Kidney (tissue), 14 donors: ENCODE measurements around the gene STK33. TPM values are rescaled to one million over a fixed set of nuclear protein-coding genes. Genes with fewer than 3 reads are reported as not detected.

Experiments
- DNase-seq, 5 donors: peaks; one replicate each; pipeline ENCODE4 v3.0.0-alpha.2; 2013 to 2020
- FAIRE-seq: peaks from 2 replicates; lab custom pipeline; 2012; peaks lifted over from hg19 to GRCh38; lab: Jason Lieb, UNC
- H3K27ac ChIP-seq, 2 donors: one replicate each; pipeline ENCODE4 v1.7.0; 2013; ENCODE audit warnings: low read depth in 2 of 2, low read length in 2 of 2, inconsistent platforms in 1 of 2
- H3K27me3 ChIP-seq: one replicate; pipeline ENCODE4 v1.7.1; 2013; ENCODE audit warnings: low read length, inconsistent platforms; ENCODE audit not compliant: control insufficient read depth, insufficient read depth
- H3K36me3 ChIP-seq, 3 donors: one replicate each; pipeline versions ENCODE4 v1.7.0 to v1.7.1; 2013; ENCODE audit warnings: low read length in 3 of 3, control low read depth in 1 of 3, inconsistent platforms in 1 of 3; ENCODE audit not compliant: insufficient read depth in 3 of 3, control insufficient read depth in 2 of 3
- H3K4me1 ChIP-seq, 3 donors: one replicate each; pipeline versions ENCODE4 v1.7.0 to v1.7.1; 2013; ENCODE audit warnings: low read length in 3 of 3, inconsistent platforms in 1 of 3, low read depth in 1 of 3; ENCODE audit not compliant: control insufficient read depth in 2 of 3, insufficient read depth in 2 of 3
- H3K4me3 ChIP-seq, 3 donors: one replicate each; pipeline versions ENCODE4 v1.7.0 to v1.8.1; 2013; ENCODE audit warnings: low read length in 3 of 3, control low read depth in 1 of 3, inconsistent platforms in 1 of 3
- H3K9ac ChIP-seq, 3 donors: one replicate each; pipeline versions ENCODE4 v1.7.0 to v1.7.1; 2013; ENCODE audit warnings: low read length in 3 of 3, control low read depth in 1 of 3, inconsistent platforms in 1 of 3
- H3K9me3 ChIP-seq, 3 donors: one replicate each; pipeline versions ENCODE4 v1.7.0 to v1.7.1; 2013; ENCODE audit warnings: low read length in 3 of 3, control low read depth in 1 of 3, inconsistent platforms in 1 of 3; ENCODE audit not compliant: control insufficient read depth in 2 of 3, insufficient read depth in 1 of 3
- CTCF ChIP-seq: IDR thresholded peaks from 3 replicates; pipeline ENCODE4 v1.5.1; 2012; ENCODE audit warnings: mild to moderate bottlenecking, moderate library complexity, borderline replicate concordance; ENCODE audit not compliant: insufficient read depth; ENCODE audit errors: extremely low read depth
- intact Hi-C: fragments of 100-400 bp; cut with DNase I; formaldehyde crosslinking; loops from one replicate; pipeline ENCODE4 v1.11.1; 2022
- polyA plus RNA-seq: library from polyadenylated mRNA; stranded (reverse); fragments of 350-450 nt; fragmentation: Illumina TruSeq; extraction: RNeasy Lipid Tissue Mini Kit (QIAGEN cat#74804); gene quantifications from one replicate; pipeline ENCODE4 v1.2.3, GENCODE V29; 2014; ENCODE audit warnings: low read depth, low replicate concordance; ENCODE audit not compliant: insufficient read depth
- total RNA-seq: library from RNA; stranded (reverse); fragmentation: NEBNext Ultra II Directional; extraction: Animal tissue kit (Norgen Biotek cat#: 25700); gene quantifications from one replicate; pipeline ENCODE4 v1.2.1, GENCODE V29; 2021
- donor health status: control.
- donor health status: control.
- donor health status: control.
- donor health status: control.
- donor health status: control.
- donor health status: DM: yes; HTN: yes; CAD: no.
- donor health status: Normal renal cell carcinoma (clear cell type).

The STK33 gene
- total and polyA plus RNA-seq, 2 donors from 2014 or later = 11.9 to 19.3 TPM

- intact Hi-C loops = no loop called here
- Histone ChIP-seq H3K36me3 (no peaks in the 10 kb centered on the region), H3K9me3 (no peaks in the 10 kb centered on the region), H3K4me3 (no peak overlapping the region), H3K9ac (no peak overlapping the region), H3K4me1 (no peaks in the 10 kb centered on the region), H3K27ac (no peak overlapping the region), H3K27me3 (no peaks in the 10 kb centered on the region)
- TF ChIP-seq CTCF = no peak
- no peak for DNase-seq
- FAIRE-seq = no peak
These were observed 212.1 kb downstream of the STK33 start for GRCh38 chr11:8381871-8382396.

- DNase-seq = no peak
- intact Hi-C loops = no loop called here
These were observed 212.7 kb downstream of the STK33 start for GRCh38 chr11:8381343-8381742.

GRCh38 chr11:8375932-8376331 is 218.1 kb downstream of the STK33 start:
- no peak for FAIRE-seq
- Histone ChIP-seq H3K9ac (no peak overlapping the region), H3K27ac (no peak overlapping the region), H3K36me3 (no peaks in the 10 kb centered on the region), H3K4me3 (no peak overlapping the region), H3K27me3 (no peaks in the 10 kb centered on the region), H3K4me1 (no peaks in the 10 kb centered on the region), H3K9me3 (no peaks in the 10 kb centered on the region)
- DNase-seq = no peak
- intact Hi-C loops = no loop called here
- no peak for TF ChIP-seq CTCF

More at GRCh38 chr11:8381343-8381742, 212.7 kb downstream of the STK33 start:
- no peak overlapping the region for H3K4me3 ChIP-seq
- H3K9me3 ChIP-seq = no peaks in the 10 kb centered on the region
- no peaks in the 10 kb centered on the region for H3K4me1 ChIP-seq
- no peak for FAIRE-seq
- H3K27me3 ChIP-seq = no peaks in the 10 kb centered on the region
- TF ChIP-seq CTCF = no peak
- no peak overlapping the region for H3K27ac ChIP-seq
- H3K36me3 ChIP-seq = no peaks in the 10 kb centered on the region
- no peak overlapping the region for H3K9ac ChIP-seq

GRCh38 chr11:8375460-8375859 is 218.6 kb downstream of the STK33 start:
- TF ChIP-seq CTCF = no peak
- H3K27me3 ChIP-seq = no peaks in the 10 kb centered on the region
- FAIRE-seq (no peak), DNase-seq (no peak)
- H3K36me3 ChIP-seq = no peaks in the 10 kb centered on the region
- no peaks in the 10 kb centered on the region for H3K9me3 ChIP-seq
- no peak overlapping the region for H3K9ac ChIP-seq
- no peaks in the 10 kb centered on the region for H3K4me1 ChIP-seq
- H3K27ac ChIP-seq = no peak overlapping the region
- intact Hi-C loops = no loop called here
- no peak overlapping the region for H3K4me3 ChIP-seq
